Lung microvascular endothelial cell (primary cell): Measurements from ENCODE around the gene POU5F1. TPM values are rescaled to one million over a fixed set of nuclear protein-coding genes. Genes with fewer than 3 reads are reported as not detected.
"Not testable (repeated sequence)": the region's sequence is repeated elsewhere in the genome, so short reads cannot be mapped to it uniquely, and the experiment has no call there.

Experiments
- DNase-seq, 2 donors: peaks; one replicate each; pipeline versions ENCODE4 v3.0.0 to v3.0.0-alpha.2; 2010; ENCODE audit warnings: low read depth in 2 of 2
- total RNA-seq: library from RNA; depleted of rRNA; stranded (reverse); fragments of >200 nt; gene quantifications from 2 replicates; pipeline ENCODE4 v1.2.1, GENCODE V29; 2014

Gene POU5F1
- not detected in 2 replicates for total RNA-seq

- DNase-seq = no peak
Observed at GRCh38 chr6:31170600-31170881, at the start of gene POU5F1. POU5F1 (minus strand) TSS chr6:31170682; CDS start chr6:31170620, 62 bp downstream.

- DNase-seq = no peak
Observed at GRCh38 chr6:31216208-31216898, 45.9 kb upstream of the POU5F1 start.

GRCh38 chr6:31215216-31215615 lies 44.7 kb upstream of the POU5F1 start:
- DNase-seq = not testable (repeated sequence)

GRCh38 chr6:31214516-31214915 lies 44.0 kb upstream of the POU5F1 start:
- DNase-seq = no peak

- DNase-seq = no peak
Observed at GRCh38 chr6:31210741-31211532, 40.5 kb upstream of the POU5F1 start.

GRCh38 chr6:31210123-31210522 lies 39.6 kb upstream of the POU5F1 start:
- no peak for DNase-seq

GRCh38 chr6:31209137-31209536 lies 38.7 kb upstream of the POU5F1 start:
- peak in 1 of 2 donors; percentile 20 for DNase-seq

GRCh38 chr6:31208506-31208905 lies 38.0 kb upstream of the POU5F1 start:
- DNase-seq = no peak

- no peak for DNase-seq
Observed at GRCh38 chr6:31205638-31206037, 35.2 kb upstream of the POU5F1 start.

GRCh38 chr6:31204751-31205145 lies 34.3 kb upstream of the POU5F1 start:
- no peak for DNase-seq

GRCh38 chr6:31203345-31203979 lies 33.0 kb upstream of the POU5F1 start:
- peak; percentile 66 to 67 for DNase-seq

- DNase-seq = peak; percentile 12 to 20
Observed at GRCh38 chr6:31202259-31203166, 32.0 kb upstream of the POU5F1 start.

GRCh38 chr6:31199105-31199452 lies 28.6 kb upstream of the POU5F1 start:
- not testable (repeated sequence) for DNase-seq

- DNase-seq = peak; percentile 82 to 91
Observed at GRCh38 chr6:31197559-31198305, 27.2 kb upstream of the POU5F1 start.

GRCh38 chr6:31196251-31197022 lies 26.0 kb upstream of the POU5F1 start:
- DNase-seq = not testable (repeated sequence)

- not testable (repeated sequence) for DNase-seq
Observed at GRCh38 chr6:31195308-31195979, 25.0 kb upstream of the POU5F1 start.

GRCh38 chr6:31194061-31194834 lies 23.8 kb upstream of the POU5F1 start:
- no peak for DNase-seq

GRCh38 chr6:31193206-31193605 lies 22.7 kb upstream of the POU5F1 start:
- DNase-seq = no peak
